ENCODE measurements around the gene MAPKAPK5. TPM values are rescaled to one million over a fixed set of nuclear protein-coding genes. Genes with fewer than 3 reads are reported as not detected.
A peak's percentile ranks its signal among the peaks of the same experiment; 100 is the strongest.

Gene MAPKAPK5
- total and polyA plus RNA-seq, 2 of the 13 experiments (the other 11 are each of a cell fraction or from before 2014, with no cell fraction given) = 43.2 to 58.2 TPM

DNA sequence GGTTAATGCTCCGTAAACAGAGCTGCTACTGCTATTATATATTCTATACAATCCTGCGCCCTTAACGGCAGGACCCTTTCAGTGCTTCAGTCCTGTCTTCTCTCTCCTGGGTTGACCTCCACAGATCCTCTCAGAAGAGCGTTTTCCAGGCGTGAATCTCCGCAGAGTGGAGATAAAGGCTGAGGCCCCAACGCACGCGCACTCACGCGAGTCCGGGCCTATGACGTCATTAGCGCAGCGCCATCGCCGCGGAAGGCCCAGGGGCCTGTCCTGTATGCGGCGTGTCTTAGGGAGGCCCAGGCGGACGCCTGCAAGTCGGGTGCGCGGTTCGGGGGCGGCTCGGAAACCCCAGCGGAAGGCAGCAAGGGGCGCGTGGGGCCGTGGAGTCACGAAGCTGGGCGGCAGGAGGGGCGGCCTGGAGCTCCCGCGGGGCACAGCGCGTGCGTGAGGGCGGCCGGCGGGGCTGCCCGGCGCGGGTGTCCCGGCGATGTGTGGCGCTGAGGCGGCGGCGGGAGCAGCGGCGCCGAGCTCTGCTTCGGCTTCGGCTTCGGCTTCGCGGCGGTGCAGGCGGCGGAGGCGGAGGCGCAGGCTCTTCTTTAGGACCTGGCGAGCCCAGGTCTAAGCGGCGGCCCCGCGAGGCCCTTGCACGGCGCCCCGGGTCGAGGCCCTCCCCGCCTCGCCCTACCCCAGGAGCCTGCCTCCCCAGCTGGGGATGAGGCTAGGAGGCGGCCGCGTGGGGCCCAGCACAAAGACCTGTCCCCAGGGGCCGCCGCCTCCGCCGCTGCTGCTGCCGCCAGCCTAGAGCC lies at the start of gene MAPKAPK5 (continued):
- TF ChIP-seq, protein P1, sequence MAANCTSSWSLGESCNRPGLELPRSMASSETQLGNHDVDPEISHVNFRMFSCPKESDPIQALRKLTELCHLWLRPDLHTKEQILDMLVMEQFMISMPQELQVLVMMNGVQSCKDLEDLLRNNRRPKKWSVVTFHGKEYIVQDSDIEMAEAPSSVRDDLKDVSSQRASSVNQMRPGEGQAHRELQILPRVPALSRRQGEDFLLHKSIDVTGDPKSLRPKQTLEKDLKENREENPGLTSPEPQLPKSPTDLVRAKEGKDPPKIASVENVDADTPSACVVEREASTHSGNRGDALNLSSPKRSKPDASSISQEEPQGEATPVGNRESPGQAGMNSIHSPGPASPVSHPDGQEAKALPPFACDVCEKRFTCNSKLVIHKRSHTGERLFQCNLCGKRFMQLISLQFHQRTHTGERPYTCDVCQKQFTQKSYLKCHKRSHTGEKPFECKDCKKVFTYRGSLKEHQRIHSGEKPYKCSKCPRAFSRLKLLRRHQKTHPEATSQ (CRISPR knock-in tag; IDR thresholded peaks at IDR 0.05; ENCODE audit: borderline replicate concordance) = peak; percentile 87; the same call in 1 of the 2 replicates
- TF ChIP-seq ZNF253 (CRISPR knock-in tag; IDR thresholded peaks at IDR 0.05; ENCODE audit: borderline replicate concordance) (no peak), NCOA5 (CRISPR knock-in tag; IDR thresholded peaks at IDR 0.05) (no peak), NR0B2 (CRISPR knock-in tag; IDR thresholded peaks at IDR 0.05) (0 out of 2 replicates have a peak, but pooled peaks have one; percentile 26), NFE2 (CRISPR knock-in tag; IDR thresholded peaks at IDR 0.05) (no peak), RFX1 (IDR thresholded peaks at IDR 0.05) (no peak), ZNF468 (CRISPR knock-in tag; IDR thresholded peaks at IDR 0.05) (no peak), GATA4 (IDR thresholded peaks at IDR 0.05; ENCODE audit: borderline replicate concordance, low read depth) (peak; percentile 81; the same call in 1 of the 2 replicates), TBX3 (IDR thresholded peaks at IDR 0.05; ENCODE audit: borderline replicate concordance) (peak; percentile 48; the same call in 1 of the 2 replicates), BRF2 (CRISPR knock-in tag; IDR thresholded peaks at IDR 0.05) (peak; percentile 64; the same call in 1 of the 2 replicates), ZNF512 (CRISPR knock-in tag; IDR thresholded peaks at IDR 0.05) (no peak), ZNF343 (CRISPR knock-in tag; IDR thresholded peaks at IDR 0.05) (peak; percentile 75), ZNF513 (CRISPR knock-in tag; conservative IDR thresholded peaks at IDR 0.05) (0 out of 2 replicates have a peak, but pooled peaks have one; percentile 26)
- TF ChIP-seq, protein P2, sequence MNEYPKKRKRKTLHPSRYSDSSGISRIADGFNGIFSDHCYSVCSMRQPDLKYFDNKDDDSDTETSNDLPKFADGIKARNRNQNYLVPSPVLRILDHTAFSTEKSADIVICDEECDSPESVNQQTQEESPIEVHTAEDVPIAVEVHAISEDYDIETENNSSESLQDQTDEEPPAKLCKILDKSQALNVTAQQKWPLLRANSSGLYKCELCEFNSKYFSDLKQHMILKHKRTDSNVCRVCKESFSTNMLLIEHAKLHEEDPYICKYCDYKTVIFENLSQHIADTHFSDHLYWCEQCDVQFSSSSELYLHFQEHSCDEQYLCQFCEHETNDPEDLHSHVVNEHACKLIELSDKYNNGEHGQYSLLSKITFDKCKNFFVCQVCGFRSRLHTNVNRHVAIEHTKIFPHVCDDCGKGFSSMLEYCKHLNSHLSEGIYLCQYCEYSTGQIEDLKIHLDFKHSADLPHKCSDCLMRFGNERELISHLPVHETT (CRISPR knock-in tag; conservative IDR thresholded peaks at IDR 0.05) = peak; percentile 68

Measured in HepG2 (cell line).